HG03469 (cell line): Measurements from ENCODE around the gene PFDN6.
"Not testable (repeated sequence)": the region's sequence is repeated elsewhere in the genome, so short reads cannot be mapped to it uniquely, and the experiment has no call there.

Experiments used
- ATAC-seq: cut with Tn5 transposase; IDR thresholded peaks from one replicate; pipeline ENCODE4 v1.9.1; 2021; ENCODE audit warnings: mild to moderate bottlenecking, moderate library complexity, moderate number of reproducible peaks; ENCODE audit not compliant: unreplicated experiment

PFDN6 gene

DNA sequence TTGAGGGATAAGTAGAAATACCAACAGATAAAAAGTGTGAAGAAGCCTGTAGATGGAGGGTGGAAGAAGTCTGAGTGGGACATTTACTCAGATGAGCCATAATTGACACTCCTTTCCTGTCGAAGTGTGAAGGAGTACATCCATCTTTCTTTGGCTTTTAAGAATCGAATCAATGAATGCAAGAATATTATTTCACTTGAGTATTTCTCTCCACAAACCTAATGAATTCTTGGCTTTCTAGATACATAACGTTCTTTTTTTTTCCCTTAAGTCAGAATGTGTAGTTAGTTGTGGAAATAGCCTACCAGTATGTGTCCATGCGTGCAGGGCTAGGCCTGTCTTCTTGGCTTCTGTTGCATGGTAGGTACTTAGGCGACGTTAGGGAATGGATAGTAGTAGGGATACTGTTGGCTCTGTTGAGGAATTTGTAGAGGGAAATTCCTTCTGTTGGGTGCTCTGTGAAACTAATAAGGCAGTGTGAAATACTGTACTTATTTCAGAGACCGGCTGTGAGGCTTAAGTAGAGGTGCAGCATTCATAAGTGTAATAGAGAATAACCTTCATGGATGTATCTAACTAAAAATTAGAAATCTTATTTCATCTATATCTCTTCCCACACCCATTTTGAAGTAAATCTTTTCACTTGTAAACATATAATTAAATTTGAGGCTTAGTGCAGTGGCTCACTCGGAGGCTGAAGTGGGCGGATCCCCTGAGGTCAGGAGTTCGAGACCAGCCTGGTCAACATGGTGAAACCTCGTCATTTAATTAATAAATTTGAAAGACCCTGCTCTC lies 16.1 kb upstream of the PFDN6 start:
- no peak for ATAC-seq

- no peak for ATAC-seq
These were observed 15.2 kb upstream of the PFDN6 start for GRCh38 chr6:33273924-33274902.

GRCh38 chr6:33275795-33276580 lies 13.4 kb upstream of the PFDN6 start:
- ATAC-seq, result not testable (repeated sequence)

DNA sequence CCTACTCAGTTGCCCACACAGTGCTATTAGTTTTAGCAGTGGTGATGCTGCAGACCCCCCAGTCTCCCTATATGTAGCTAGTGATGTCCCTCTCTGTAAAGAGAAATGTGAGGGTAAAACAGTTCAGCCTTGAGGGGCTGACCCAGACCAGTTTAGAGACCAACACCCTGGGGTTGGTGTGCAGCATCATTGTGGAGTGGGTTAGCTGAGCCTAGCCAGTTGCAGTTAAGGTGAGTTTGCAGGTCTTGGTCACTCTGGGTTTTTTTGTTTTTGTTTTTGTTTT lies 12.9 kb upstream of the PFDN6 start:
- no peak for ATAC-seq

DNA sequence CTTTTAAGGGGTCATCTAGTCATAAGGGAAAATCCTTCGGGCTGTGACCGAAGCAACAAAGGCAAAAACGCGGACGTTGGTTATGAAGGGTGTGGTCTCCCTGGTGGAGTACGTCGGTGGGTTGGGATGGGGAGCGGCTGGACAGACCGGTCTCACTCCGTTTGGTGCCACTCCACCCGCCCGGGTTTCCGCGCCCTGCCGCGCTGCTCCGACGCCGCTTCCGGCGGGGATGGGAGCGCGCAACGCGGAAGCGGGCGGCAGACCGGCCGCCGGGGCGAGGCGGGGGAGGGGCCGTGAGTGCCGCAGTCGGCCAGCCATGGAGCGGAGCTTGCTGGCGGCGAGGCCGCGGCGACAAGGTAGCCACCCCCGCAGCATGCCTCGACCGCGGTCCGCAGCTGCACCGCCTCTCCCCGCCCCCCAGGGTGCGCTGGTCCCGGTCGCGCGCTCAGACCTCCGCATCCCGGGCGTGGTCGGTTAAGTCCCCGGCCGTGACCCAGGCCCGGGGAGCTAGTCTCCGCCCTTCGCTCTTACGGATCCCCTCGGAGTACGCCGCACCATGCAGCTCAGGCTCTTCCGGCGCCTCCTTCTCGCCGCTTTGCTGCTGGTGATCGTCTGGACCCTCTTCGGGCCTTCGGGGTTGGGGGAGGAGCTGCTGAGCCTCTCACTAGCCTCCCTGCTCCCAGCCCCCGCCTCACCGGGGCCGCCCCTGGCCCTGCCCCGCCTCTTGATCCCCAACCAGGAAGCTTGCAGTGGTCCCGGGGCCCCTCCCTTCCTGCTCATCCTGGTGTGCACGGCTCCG lies 12.3 kb upstream of the PFDN6 start, which contains the start of gene B3GALT4:
Gene B3GALT4 (plus strand): TSS at position 260 of the 799 bp plus-strand sequence. CDS start 297 bp downstream, at position 557.
- ATAC-seq, result no peak

- no peak for ATAC-seq
These were observed 11.6 kb upstream of the PFDN6 start for GRCh38 chr6:33277663-33278391.

GRCh38 chr6:33278392-33278741 lies 11.0 kb upstream of the PFDN6 start:
- ATAC-seq, result no peak

- no peak for ATAC-seq
These were observed 10.6 kb upstream of the PFDN6 start for GRCh38 chr6:33278810-33279209.

- ATAC-seq, result no peak
These were observed 10.1 kb upstream of the PFDN6 start for GRCh38 chr6:33279257-33279695.

DNA sequence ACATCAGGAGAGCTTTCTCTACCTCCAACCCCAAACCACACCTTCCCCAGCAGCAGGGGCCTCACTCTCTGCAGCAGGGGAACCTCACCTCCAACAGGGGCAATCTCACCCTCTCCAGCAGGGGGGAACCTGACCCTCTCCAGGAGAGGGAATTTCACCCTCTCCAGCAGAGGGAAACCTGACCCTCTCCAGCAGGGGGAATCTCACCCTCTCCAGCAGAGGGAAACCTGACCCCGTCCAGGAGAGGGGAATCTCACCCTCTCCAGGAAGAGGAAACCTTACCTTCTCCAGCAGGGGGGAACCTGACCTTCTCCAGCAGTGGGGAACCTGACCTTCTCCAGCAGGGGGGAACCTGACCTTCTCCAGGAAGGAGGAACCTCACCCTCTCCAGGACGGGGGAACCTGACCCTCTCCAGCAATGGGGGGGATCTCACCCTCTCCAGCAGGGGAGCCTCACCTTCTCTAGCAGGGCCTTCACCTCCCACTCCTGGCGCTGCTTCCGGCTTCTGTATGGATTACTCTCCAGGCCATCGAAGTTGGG lies 9.4 kb upstream of the PFDN6 start:
- no peak for ATAC-seq

GRCh38 chr6:33280539-33280938 lies 8.9 kb upstream of the PFDN6 start:
- no peak for ATAC-seq

DNA sequence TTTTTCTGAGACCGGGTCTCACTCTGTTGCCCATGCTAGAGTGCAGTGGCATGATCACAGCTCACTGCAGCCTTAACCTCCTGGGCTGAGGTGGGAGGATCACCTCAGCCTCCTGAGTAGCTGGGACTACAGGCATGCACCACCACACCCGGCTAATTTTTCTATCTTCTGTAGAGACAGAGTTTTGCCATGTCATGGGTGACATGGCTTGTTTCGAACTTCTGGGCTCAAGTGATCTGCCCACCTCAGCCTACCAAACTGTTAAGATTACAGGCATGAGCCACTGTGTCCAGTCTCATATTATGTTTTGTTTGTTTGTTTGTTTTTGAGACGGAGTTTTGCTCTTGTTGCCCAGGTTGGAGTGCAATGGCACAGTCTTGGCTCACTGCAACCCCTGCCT lies 4.2 kb upstream of the PFDN6 start:
- not testable (repeated sequence) for ATAC-seq

- no peak for ATAC-seq
These were observed 2.2 kb upstream of the PFDN6 start for GRCh38 chr6:33286946-33287914.

DNA sequence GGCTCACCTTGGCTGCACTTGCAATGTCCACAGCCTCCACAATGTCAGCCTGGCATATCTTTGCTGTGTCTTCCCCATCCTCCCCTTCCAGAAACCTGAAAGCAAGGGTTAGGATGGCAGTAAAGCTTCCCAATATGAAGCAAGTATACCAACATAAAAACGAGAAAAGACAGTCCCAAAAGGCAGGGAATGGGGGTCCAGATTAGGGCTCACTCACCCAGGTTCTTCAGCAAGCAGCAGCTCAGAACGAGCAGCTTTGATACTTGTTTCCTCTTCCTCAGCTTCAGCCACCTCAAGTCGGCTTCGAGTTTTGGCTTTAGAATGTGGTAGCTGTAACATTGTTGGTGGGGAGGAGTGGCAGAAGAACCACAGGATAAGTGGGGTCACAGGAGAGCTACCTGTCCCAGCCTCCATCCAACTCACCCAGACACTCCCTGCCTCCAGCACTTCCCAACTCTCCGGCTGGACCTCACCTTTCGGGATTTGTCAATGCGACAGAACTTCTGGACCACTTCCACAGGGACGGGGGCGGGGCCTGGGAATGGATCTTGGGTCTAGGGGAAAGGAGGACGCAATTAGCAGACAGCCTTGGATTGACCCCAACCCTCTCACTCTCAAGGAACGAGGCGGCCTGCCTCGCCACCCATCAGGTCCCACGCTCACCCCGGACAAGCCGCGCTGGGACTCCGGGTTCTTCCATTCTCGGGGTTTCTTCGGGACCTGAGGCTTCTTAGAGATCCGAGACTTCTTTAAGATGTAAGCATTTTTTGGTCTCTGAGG lies 1.1 kb upstream of the PFDN6 start:
- ATAC-seq, result no peak

DNA sequence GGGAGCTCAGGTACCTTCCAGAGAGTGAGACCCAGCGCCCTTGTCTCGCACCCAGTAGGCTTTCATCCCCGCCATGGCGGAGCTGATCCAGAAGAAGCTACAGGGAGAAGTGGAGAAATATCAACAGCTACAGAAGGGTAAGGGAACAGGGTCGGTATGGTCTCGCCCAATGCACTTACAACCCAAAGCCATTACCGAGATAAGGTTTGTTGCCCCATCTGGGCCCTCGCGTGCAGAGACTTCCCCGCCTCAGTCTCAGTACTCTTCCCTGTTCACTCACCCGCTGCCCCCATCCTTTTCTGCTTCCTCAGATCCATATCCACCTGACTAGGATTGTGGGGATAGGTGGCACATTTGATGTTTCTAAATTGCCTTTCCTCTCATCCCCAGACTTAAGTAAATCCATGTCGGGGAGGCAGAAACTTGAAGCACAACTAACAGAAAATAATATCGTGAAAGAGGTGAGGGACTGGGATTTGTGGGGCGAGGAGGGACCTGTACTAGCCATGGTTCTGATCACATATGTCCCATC lies 449 bp downstream of the PFDN6 start:
- no peak for ATAC-seq

GRCh38 chr6:33290459-33290858 lies 1.1 kb downstream of the PFDN6 start:
- no peak for ATAC-seq

DNA sequence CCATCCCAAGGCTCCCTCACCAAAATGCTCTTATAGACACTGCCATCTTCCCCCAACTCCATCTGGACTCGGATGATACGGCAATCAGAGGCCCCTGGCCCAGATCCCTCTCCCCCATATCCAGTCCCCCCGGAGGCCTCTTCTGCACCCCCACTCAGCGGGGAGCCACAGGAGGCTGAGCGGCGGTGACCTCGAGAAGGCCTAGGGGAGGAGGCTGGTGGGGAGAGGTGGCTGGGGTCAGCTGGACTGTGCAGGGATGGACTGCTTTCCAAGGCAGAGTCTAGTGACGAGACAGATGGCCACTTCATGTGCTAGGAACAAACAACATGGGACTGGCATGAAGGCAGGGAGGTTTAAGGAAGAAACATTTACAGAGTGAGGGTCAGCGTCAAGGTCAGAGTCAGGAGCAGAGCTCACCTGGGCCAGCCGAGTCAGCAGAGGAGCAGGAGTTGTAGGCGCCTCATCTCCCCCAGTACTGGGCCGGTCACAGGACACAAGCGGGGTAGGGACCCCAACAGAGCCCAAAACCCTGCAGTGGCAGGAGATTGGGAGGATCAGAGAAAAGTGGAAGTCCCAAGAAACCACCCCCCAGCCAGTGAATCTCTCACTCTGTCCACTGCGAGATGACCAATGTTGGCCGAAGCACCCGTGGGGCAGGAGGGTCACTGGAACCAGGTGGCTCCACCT lies 3.7 kb downstream of the PFDN6 start:
- no peak for ATAC-seq
